Esophagus muscularis mucosa (tissue), 4 donors: ENCODE results near the gene P2RY2.

Experiments
- CTCF ChIP-seq, 3 experiments: fragments of 200-600 bp in 2 of 3; fragments of 450-650 bp in 1 of 3; sonication (generic) in 2 of 3; IDR thresholded peaks; one replicate each; pipeline ENCODE4 v1.5.1; 2017 to 2019; ENCODE audit warnings: antibody characterized with exemption in 3 of 3, mild to moderate bottlenecking in 2 of 3, moderate library complexity in 1 of 3
- EP300 ChIP-seq: sonication (generic); formaldehyde crosslinking; IDR thresholded peaks from one replicate; pipeline ENCODE4 v1.6.1; 2017; ENCODE audit warnings: antibody characterized with exemption
- POLR2A ChIP-seq: fragments of 450-650 bp; IDR thresholded peaks from one replicate; pipeline ENCODE4 v1.6.1; 2017; ENCODE audit warnings: antibody characterized with exemption, moderate library complexity, mild to moderate bottlenecking, low read depth
- POLR2AphosphoS5 ChIP-seq, 2 donors: sonication (generic); formaldehyde crosslinking; IDR thresholded peaks; one replicate each; pipeline ENCODE4 v1.6.1; 2017; ENCODE audit warnings: antibody characterized with exemption in 2 of 2

DNA sequence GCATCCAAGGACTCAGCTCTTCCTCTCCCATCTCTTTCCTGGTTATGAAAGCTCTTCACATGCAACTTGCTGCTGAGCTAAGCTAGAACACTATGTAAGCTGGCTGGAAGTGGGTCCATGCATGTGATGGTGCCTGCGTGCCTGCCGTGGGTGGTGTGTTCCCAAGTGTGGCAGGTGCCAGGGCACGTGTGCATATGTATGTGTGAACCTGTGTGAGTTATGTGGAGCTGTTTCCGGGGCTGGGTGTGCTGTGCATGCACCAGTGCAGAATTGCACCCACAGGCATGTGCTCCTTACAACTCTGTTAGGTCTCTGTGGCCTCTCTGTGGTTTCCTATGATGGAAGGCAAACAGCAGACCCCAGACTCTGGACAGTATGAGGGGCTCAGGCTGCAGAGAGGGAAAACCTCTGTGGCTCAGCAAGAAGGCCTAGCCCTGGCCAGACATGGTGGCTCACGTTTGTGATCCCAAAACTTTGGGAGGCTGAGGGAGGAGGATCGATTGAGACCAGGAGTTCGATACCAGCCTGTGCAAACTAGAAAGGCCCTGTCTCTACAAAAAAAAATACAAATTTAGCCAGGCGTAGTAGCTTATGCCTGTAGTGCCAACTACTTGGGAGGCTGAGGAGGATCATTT, 49.9 kb downstream of the P2RY2 start:
- TF ChIP-seq CTCF (IDR thresholded peaks at IDR 0.05) (no peak), EP300 (no peak), POLR2AphosphoS5 (IDR thresholded peaks at IDR 0.05) (no peak), POLR2A (no peak)
